Left colon (tissue), 2 donors: ENCODE measurements around the gene PRKCE. TPM values are rescaled to one million over a fixed set of nuclear protein-coding genes. Genes with fewer than 3 reads are reported as not detected.

Experiments used
- ATAC-seq: fragments of 200-7000 bp; cut with Tn5 transposase; one replicate; pipeline ENCODE4 v1.9.1; 2020; ENCODE audit warnings: mild to moderate bottlenecking, moderate library complexity
- DNase-seq, 2 donors: peaks; one replicate each; pipeline ENCODE4 v3.0.0-alpha.2; 2020
- intact Hi-C, 2 donors: fragments of 100-400 bp; cut with DNase I in 1 of 2; cut with micrococcal nuclease in 1 of 2; formaldehyde crosslinking; loops; one replicate each; pipeline versions ENCODE4 v1.11.2 to v1.14.0; 2022; cut with DNase I, micrococcal nuclease
- total RNA-seq, 2 donors: library from RNA; stranded (reverse); fragmentation: NEBNext Ultra II Directional; extraction: Animal tissue kit (Norgen Biotek cat#: 25700); gene quantifications; one replicate each; pipeline ENCODE4 v1.2.1, GENCODE V29; 2021
- donor health status: DM: no; HTN: no; CAD: no.
- donor health status: DM: yes; HTN: yes; CAD: no.

Gene PRKCE
- total RNA-seq, 2 donors from 2014 or later = 22.2 to 29.2 TPM

GRCh38 chr2:46174345-46175170 is 523.1 kb downstream of the PRKCE start:
- DNase-seq = peak in 1 of 2 donors; percentile 42
- intact Hi-C loops = no loop called here

GRCh38 chr2:46175419-46175818 is 523.9 kb downstream of the PRKCE start:
- intact Hi-C loops = no loop called here
- DNase-seq (no peak), ATAC-seq (no peak)

More at GRCh38 chr2:46174345-46175170, 523.1 kb downstream of the PRKCE start:
- peak; percentile 65 for ATAC-seq

DNA sequence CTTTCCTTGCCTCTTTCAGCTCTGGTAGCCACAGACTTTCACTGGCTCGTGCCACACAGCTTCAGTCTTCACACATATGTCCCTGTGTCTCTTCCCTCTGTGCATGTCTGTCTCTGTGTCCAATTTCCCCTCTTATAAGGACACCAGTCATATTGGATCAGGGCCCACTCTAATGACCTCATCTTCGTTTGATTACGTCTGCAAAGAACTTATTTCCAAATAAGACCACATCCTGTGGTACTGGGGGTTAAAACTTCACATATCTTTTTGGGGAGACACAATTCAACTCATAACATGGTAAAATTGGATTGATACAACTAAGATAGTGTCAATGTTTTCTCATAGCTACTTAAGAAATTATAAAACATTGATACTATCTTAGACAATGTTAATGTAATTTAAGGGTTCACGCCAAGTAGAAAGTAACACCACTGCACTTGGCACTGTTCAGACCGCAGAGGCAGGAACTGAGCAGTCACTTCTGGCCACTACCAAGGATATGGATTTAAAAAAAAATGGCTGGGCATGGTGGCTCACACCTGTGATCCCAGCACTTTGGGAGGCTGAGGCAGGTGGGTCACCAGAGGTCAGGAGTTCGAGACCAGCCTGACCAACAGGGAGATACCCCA is 526.1 kb downstream of the PRKCE start:
- intact Hi-C loops = no loop called here
- no peak for DNase-seq
- ATAC-seq = no peak

DNA sequence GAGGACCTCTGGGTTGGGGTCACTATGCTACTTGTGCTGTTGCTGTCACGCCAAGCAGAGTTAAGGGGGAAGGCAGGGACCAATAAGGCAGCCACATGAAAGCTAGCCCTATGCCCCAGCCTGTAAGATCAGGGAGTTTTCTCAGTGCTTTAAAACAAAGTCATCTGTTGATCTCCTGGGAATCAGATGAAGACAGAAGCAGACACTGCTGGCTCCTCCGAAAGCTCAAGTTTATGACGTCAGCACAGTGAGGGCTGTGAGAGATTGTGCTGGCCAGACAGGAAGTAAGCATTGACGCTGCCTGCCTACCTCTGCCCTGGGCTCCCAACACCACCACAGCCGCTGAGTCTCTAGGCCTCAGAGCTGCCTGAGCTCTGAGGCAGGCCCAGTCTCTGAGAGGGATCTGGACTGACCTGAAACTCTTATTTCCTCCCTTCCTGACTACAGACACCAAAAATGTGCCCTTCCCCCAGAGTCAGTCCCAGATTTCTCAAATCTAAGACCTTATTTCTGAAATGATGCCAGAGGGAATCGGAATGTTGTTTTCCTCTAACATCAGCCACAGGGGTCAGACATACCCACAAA is 527.7 kb downstream of the PRKCE start:
- DNase-seq = peak; percentile 28 to 65
- ATAC-seq = peak; percentile 45
- intact Hi-C loops = no loop called here

DNA sequence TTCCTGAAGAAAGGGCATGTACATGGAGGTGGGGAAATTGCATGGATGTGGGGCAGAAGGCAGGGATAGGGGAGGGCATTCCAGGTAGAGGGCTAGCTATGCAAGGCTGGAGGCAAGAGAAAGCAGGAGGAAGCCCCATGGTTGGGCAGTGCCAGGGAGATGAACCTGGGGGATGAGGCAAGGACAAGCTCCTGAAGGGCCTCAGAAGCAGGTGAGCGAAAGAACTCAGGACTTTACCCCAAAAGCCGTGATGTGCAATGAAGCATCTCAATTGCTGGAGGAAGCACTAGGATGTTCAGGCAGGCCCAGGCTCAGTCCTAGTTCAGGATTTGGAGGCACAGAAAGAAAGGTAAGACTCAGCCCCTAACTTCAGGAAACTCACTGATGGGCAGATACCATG is 528.7 kb downstream of the PRKCE start:
- intact Hi-C loops = no loop called here
- ATAC-seq (no peak), DNase-seq (no peak)

- intact Hi-C loops = no loop called here
- no peak for DNase-seq
- no peak for ATAC-seq
These were observed 529.8 kb downstream of the PRKCE start for GRCh38 chr2:46181306-46181705.

DNA sequence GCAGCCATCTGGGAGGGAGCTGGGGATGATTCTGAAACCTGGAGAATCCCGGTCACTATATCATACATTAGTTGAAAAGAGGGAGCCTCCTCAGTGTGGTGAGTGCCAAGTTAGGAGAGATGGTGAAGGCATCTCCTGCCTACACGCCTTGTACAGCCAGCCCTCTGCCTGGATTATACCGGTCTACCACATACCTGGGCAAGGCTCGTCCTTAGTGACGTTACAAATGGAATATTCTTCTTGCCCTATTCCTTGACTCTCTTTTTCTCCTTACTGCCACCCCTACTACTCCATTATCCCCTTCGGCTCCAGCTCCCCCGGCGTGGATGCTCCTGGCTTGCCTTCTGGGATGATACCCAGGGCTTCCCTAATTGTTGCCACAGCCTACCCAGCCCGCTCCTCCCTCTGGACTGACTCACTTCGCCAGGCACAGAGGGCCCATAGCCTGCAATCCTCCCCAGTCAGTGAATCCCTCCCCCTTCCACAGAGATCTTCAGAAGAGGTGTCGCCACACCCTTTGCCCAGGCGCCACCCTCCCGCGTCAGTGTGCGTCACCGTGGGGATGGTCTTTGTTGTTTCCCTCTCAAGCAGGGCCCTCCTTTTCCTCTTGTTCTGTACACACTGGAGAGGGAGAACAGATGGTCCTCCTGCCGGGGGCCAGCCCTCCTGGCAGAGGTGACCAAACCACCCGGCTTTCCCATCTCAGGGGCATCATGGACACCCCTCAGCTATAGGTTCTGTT is 530.5 kb downstream of the PRKCE start:
- DNase-seq (no peak), ATAC-seq (no peak)
- intact Hi-C loops = no loop called here

- DNase-seq (no peak), ATAC-seq (no peak)
- intact Hi-C loops = no loop called here
These were observed 532.0 kb downstream of the PRKCE start for GRCh38 chr2:46183426-46183825.

- DNase-seq = no peak
- ATAC-seq = no peak
- intact Hi-C loops = no loop called here
These were observed 533.5 kb downstream of the PRKCE start for GRCh38 chr2:46184794-46185583.

GRCh38 chr2:46187112-46187618 is 535.7 kb downstream of the PRKCE start:
- DNase-seq = peak; percentile 45 to 58
- intact Hi-C loops = no loop called here
- ATAC-seq = peak; percentile 83

- ATAC-seq (no peak), DNase-seq (no peak)
- intact Hi-C loops = no loop called here
These were observed 536.7 kb downstream of the PRKCE start for GRCh38 chr2:46188041-46188716.

DNA sequence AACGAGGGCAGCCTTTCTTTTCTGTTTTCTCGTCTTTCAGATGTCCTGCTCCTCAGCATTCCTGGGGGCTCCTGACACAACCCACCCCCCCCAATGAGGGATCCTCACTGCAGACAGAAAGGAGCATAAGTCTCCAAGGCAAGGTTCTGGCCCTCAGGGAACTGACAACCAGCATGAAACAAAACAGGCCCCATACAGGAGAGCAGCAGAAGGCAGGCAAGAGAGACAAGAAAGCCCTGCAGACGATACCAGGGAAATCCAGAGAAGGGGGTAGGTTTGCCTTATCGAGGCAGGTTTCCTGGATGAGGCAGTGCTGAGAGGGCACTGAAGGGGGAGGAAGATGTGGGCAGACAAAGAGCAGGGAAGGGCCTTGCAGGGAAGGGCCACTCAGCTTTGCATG is 541.9 kb downstream of the PRKCE start:
- intact Hi-C loops = no loop called here
- DNase-seq (no peak), ATAC-seq (no peak)

- no peak for ATAC-seq
- intact Hi-C loops = no loop called here
These were observed 542.4 kb downstream of the PRKCE start for GRCh38 chr2:46193855-46194254.

GRCh38 chr2:46194856-46195255 is 543.4 kb downstream of the PRKCE start:
- intact Hi-C loops = no loop called here
- ATAC-seq = no peak

More at GRCh38 chr2:46193855-46194254, 542.4 kb downstream of the PRKCE start:
- DNase-seq = no peak

GRCh38 chr2:46195819-46196218 is 544.3 kb downstream of the PRKCE start:
- ATAC-seq (peak; percentile 72), DNase-seq (no peak)

More at GRCh38 chr2:46194856-46195255, 543.4 kb downstream of the PRKCE start:
- no peak for DNase-seq

DNA sequence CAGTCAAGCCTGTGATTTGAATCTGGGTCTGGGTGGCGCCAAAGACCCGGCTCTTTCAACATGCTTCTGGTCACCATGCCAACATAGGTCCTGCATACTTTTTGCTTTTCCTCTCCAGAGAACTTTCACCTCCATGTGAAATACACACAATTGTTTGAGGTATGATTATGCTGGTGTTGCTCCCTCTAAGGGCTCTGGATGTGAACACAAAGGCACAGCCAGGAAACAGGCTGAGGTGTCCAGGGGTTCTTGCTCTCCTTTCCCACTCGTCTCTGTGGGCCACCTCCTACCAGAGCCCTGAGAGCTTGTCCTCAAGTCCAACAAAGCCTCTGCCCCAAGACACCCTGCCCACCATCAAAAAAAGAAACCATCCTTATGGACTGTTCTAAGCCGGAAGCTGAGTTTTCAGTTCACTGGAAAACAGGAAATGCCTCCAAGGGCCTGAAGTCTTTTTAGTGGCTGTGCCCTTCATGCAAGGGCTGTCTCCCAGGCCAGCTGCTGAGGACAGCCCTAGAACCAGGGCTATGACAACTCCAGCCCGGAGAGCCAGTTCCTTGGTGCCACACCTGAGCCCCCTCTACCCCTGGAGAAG is 545.5 kb downstream of the PRKCE start:
- intact Hi-C loops = no loop called here

More at GRCh38 chr2:46195819-46196218, 544.3 kb downstream of the PRKCE start:
- intact Hi-C loops = no loop called here

GRCh38 chr2:46197672-46198071 is 546.2 kb downstream of the PRKCE start:
- DNase-seq = no peak
- intact Hi-C loops = no loop called here
- no peak for ATAC-seq

More for the DNA sequence above, 545.5 kb downstream of the PRKCE start:
- DNase-seq = no peak
- no peak for ATAC-seq
